NOMO-1 (cell line): Measurements from ENCODE around the gene RTN3.

Experiments used
- DNase-seq, 2 experiments: peaks; one replicate each; lab custom pipeline; 2025; ENCODE audit not compliant: unreplicated experiment in 2 of 2; lab: John Stamatoyannopoulos, UW

RTN3 gene

GRCh38 chr11:63737718-63738117 is 56.4 kb downstream of the RTN3 start:
- no peak for DNase-seq

GRCh38 chr11:63738720-63739360 is 57.5 kb downstream of the RTN3 start:
- peak; percentile 14 to 49 for DNase-seq

GRCh38 chr11:63745304-63746170 is 64.2 kb downstream of the RTN3 start:
- no peak for DNase-seq

GRCh38 chr11:63747011-63747410 is 65.7 kb downstream of the RTN3 start:
- no peak for DNase-seq

GRCh38 chr11:63749624-63750023 is 68.3 kb downstream of the RTN3 start:
- no peak for DNase-seq

GRCh38 chr11:63756919-63757761 is 75.8 kb downstream of the RTN3 start:
- no peak for DNase-seq

- DNase-seq: no peak
Measured at GRCh38 chr11:63760487-63761079, 79.3 kb downstream of the RTN3 start.

- no peak for DNase-seq
Measured at GRCh38 chr11:63761188-63761587, 79.9 kb downstream of the RTN3 start.

DNA sequence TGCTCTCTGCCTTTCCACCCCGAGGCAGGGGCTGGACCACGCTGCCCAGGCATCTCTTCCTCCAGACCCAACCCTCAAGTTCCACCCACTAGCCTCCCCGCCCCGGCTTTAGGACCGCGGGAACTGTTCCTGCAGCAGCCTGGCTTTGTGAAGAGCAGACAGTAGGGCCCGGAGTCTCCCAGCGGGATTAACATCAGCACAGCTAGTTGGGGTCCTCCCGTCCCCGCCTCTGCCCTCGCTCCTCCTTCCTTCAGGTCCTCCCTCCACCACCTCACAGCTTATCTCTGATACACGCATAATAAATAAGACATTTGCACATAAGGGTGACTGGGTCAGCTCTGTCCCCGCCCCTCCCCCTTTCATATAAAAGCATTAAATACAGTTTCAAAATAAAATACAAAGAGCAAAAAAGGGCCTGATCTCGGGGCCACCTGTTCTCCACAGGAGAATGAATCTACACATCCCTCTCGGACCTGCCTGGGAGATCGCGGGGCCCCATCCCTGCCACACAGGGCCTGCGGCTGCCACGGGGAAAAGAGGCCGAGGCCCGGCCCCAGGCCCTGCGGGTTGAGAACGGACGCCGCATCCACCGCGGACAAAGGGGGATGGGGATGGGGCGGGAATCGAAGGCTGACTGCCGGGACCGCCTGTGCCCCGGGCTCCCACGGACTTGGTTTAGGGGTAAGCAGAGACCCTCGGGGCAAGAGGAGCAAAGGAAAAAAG is 80.8 kb downstream of the RTN3 start:
- DNase-seq: no peak

DNA sequence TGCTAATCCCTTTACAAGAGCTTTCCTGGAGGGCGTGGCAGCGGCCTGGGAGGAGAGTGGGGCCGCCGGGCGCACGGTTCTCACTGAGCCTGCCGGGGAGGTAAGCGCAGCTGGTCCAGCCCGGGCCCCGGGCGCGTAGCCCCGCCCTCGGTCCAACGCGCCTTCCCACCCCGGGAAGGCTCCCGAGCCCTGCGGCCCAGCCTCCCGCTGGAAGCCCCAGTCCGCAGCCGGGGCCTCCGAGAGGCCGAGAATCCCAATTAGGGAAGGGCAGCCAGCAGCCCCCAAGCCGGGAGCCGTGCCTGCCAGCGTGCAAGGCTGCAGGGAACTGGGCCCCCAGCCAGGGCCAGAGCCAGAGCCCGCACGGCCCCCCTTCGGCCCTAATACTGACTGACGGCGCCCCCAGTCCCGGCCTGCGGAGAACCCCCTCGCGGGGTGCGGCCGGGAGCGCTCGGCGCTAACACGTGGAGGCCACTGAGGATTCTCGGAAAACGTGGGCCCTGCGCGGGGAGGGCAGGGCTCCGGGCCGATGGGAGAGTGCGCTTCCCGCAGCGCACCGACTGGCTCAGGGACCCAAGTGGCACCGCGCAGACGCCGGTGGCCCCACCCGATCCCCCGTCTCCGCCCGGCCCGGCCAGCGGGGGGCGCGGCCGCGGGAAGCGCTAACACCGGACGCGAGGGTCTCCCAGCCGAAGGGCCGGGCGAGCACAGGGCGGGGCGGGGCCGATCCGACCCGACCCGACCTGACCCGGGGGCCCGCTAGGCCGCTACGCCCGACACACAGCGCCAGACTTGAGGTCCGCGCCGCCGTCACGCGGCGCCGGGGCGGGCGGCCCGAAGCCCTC is 81.6 kb downstream of the RTN3 start:
- DNase-seq: no peak

DNA sequence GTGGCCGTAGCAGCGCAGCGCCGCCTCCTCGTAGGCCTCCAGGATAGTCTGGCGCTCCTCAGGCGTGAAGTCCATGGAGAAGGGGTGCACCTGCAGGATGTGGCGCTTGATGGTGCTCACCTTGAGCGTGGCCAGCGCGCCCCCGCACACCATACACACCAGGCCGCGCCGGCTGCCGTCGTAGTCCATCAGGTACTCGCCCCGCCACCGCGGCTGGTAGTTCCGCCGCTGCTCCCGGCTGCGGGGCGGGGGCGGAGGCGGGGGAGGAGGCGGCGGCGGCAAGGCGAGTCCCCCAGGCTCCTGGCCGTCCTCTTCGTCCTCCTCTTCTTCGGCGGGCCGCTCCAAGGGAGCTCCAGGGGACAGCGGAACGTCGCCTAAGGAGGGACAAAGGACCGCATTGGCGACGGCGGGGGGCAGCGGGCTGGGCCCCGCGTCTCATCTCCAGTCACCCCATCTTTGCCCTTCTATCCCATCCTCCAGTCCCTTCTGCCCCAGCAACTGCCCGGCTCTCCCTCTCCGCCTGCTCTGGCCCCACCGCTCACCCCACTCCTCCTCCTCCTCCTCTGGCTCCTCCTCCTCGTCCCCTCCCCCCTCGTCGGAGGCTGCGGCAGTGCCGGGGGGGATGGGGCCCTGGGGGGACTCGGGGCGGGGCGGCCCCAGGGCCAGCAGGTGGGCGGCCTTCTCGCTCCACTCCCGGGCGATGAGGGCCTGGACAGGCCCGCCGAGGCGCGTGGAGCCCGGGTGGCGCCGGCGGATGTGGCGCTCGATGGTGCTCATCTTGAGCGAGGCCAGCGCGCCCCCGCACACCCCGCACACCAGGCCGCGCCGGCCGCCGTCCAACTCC is 82.4 kb downstream of the RTN3 start:
- DNase-seq: no peak

DNA sequence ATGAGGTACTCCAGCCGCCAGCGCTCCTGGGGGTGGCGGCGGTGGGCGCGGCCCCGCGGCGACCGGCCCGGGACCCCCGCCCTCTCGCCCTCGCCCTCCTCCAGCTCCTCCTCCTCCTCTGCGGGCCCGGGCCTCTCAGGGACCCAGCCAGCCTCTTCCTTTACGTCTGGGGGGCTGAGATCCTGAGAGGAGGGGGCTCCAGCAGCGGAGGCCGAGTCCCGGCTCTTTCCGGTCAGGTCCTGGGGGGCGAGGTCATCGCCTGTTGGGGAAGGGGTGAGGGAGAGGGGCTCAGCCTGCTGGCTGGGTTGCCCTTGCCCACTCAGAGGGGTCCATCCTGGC is 83.0 kb downstream of the RTN3 start:
- no peak for DNase-seq

DNA sequence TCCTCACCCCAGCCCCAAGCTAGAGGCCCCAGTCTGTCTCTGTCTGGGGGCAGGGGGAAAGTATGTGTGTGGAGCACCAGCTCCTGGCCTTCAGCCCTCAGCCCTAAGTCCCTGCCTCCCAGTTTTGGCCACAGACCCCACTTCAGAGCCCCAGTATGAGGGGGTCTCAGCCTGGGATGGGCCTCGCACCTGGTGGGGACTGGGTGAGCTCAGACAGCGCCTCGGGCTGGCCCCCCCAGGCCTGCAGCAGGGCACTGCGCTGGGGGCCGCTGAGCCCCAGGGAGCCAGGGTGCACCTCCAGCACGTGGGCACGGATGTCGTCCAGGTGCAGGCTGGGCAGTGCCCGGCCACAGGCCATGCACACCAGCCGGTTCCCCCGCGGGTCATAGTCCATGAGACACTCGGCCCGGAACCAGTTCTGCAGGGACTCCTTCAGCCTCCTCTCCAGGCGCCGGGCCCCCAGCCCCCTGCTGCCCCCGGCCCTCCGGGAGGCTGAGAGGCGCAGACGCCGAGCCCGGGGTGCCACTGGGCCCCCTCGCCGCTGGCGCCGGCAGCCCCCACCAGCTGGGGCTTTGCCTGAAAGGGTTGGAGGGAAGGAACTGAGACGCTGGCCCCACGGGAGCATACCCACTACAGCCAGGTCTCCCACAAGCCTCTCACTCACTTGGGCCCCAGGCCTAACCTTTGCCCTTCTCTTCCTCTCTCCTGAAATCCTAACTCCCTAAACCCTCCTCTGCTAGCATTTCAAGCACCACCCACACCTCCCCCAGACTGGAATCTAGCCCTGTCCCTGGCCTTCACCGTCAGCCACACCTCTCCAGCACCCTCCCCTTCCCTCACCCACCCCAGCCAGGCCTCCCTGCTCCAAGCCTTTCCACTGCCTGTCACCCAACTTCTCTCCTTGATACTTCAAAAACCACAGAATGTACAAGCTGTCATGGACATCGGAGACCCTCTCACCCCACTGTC is 83.7 kb downstream of the RTN3 start:
- no peak for DNase-seq

DNA sequence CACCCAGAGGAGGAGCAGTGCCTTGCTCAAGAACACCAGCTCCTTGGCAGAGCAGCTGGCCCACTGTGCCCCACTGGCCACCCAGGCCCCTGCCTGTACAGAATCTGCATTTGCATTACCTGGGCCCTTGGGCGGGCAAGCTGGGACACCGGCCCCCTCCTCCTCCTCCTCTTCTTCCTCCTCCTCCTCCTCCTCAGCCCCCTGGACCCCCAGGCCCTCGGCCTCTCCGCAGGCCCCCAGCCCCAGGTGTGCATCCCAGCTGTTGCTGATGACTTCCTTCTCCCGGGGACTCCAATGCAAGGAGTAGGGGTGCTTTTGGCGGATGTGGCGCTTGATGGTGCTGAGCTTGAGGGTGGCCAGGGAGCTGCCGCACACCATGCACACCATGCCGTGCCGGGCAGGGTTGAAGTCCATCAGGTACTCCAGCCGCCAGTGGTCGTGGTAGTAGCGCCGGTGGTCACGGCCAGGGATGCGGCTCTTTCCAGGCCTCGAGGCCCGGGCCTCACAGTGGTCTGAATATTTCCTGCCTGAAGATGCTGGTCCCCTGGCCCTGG is 84.5 kb downstream of the RTN3 start:
- no peak for DNase-seq

DNA sequence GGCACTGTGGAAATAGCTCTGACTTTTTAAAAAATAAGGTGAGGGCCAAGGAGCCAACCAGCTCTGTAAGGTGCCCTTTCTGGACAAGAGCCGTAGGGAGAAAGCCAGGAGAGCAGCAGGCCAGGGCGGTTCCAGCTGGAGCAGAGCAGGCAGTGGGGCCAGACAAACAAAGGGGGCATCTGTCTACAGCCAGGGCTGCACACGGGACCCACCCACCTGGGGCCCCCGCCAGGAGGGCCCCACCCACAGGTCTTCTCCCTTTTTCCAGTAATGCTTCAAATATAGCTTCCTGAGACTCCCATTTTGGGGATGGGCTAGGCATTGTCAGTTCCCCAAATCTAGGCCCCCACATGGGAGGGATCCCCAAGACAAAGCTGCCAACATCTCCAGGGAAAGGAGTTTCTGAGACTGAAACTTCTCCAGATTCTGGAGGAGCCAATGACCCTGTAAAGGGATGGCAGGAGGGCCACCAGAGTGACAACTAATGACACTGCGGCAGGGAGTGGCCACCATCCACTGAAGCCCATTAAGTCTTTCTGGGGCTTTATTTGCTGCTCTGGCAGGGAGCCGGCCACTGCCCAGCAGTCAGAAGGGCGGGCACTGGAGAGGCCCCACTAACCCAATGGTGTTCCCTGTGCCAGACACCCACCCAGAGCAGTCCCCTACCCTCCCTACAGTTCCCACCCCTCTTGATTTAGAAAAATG is 85.4 kb downstream of the RTN3 start:
- DNase-seq: no peak

GRCh38 chr11:63767267-63767564 is 85.9 kb downstream of the RTN3 start:
- no peak for DNase-seq
